GM08714 (cell line): ENCODE data around the gene OR52H1.
"Not testable (repeated sequence)": the region's sequence is repeated elsewhere in the genome, so short reads cannot be mapped to it uniquely, and the experiment has no call there.

Source experiments
- H3K4me3 ChIP-seq: fragments of 200-500 bp; sonication (Bioruptor generic); 2 replicates; pipeline ENCODE4 v1.5.1; 2014; ENCODE audit warnings: mild to moderate bottlenecking, low read length, inconsistent platforms
- ZNF274 ChIP-seq: IDR thresholded peaks from 2 replicates; pipeline ENCODE4 v1.6.1; 2012; ENCODE audit warnings: mild to moderate bottlenecking, low read depth, low read length

Gene OR52H1

DNA sequence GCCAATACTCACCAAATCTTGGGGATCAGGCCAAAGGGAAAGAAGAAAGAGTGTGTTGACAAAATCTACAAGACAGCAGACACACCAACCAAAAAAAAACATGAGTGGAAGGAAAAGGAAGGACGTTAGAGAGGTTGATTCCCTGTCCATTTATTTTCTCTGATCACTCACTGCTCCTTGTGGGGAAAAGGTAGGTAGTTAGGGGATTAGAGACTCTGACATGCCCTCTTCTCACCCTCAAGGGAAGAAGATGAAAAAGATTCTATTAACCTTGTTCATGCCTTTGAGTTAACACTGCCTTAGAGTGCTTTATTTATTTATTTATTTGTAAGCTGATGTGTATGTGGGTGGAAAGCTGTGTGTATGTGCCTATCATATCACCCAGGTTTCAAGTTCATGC, at the start of gene OR52H1:
Gene OR52H1, minus strand, starts transcription at position 101 of the 400 bp plus-strand sequence. CDS start 3,035 bp downstream, outside the sequence.
- no peak within 1 kb of the TSS for H3K4me3 ChIP-seq
- no peak for TF ChIP-seq ZNF274

DNA sequence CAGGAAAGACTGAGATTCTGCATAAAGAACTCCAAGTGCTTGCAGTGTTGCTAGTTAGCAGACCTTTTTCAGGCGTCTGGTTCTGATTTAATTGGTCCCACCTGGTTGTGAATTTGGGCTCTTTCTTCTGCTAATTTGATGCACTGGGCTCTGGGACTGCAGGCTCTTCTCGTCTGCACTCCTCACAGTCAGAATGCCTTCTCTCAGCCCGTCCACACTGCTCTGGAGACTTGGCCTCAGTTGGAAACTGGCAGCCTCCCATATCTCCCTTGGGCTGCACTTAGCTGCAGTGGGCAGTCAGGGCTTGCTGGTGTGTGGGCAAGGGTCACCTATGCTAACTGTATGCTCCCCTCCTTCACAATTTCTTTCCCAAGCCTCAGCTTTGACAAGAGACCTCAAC, 49.6 kb upstream of the OR52H1 start:
- TF ChIP-seq ZNF274 = no peak
- no peak overlapping the region for H3K4me3 ChIP-seq

DNA sequence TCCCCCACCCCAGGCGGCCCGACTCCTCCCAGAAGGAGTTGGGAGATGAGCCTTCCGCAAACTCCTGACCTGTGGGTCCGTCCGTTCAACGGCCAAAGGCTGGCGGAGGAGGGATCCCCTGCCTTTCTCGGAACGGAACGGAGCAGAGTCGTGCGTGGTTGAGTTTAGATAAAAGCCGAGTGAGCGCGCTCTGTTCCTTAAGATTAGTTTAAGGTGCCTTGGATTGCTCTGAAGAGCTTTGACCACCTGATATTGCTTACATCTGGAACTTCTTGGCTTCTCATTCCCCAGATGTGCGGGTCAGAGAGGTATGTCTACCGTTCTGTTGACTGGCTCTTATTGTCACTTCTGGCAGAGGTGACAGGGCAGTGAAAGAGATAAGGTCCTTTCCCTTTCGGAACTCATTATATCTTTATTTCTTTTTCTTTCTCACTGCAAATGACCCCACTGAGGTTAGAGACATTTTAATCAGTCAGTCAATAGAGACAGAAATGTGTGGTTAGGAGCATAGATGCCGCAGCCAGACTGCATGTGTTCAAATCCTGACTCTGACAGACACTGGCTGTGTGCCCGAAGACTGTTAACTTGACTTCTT, 48.4 kb upstream of the OR52H1 start, which contains the start of gene TRIM6:
Gene TRIM6, plus strand, starts transcription at position 31 of the 595 bp plus-strand sequence. Its CDS starts 261 bp downstream, at position 292.
- H3K4me3 ChIP-seq = peak within 1 kb of the TSS; percentile 72
- no peak for TF ChIP-seq ZNF274

DNA sequence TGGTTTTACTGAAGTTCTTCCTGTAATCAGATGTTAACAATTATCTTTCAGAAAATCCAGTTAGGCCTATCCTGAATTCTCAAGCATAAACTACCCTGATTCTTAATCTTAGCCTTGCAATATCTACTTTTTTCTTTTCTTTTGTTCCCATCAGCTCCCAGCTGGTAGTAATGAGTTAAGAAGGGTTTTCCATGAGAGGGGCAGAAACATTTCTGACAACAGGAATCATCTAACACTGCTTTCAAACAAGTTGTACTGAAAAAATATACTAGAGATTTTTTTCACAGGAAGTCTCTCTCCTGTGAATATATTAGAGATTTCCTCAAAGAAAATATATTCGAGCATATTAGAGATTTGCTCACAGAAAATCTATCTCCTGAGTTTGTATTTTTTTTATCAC, 44.8 kb upstream of the OR52H1 start:
- no peak for TF ChIP-seq ZNF274

DNA sequence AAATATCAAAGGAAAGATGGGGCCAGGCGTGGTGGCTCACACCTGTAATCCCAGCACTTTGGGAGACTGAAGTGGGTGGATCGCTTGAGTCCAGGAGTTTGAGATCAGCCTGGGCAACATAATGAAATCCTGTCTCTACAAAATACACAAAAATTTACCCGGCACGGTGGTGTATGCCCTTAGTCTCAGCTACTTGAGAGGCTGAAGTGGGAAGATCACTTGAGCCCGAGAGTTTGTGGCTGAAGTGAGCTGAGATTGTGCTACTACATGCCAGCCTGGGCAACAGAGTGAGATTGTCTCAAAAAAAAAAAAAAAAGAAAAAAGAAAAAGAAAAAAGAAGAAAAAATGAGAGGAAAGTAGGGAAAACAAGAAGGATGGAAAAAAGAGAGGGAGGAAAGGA, 44.3 kb upstream of the OR52H1 start:
- no peak overlapping the region for H3K4me3 ChIP-seq
- no peak for TF ChIP-seq ZNF274

More for the DNA sequence above, 44.8 kb upstream of the OR52H1 start:
- no peak overlapping the region for H3K4me3 ChIP-seq

DNA sequence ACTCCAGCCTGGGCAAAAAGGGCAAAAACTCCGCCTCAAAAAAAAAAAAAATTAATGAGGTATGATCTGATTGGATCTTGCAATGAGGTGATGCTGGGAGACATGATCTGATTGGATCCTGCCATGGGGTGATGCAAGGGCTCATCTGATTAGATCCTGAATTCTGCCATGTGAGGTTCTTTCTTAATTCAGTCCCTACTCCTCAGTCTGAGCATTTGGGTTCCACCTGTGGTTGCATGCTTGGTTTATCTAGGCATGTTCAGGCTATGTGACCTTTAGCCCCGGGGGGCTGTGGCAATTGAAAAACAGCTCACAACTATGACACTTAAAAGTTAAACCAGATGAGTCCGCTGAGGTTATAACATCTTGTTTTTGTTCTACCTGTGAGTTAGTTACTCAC, 43.3 kb upstream of the OR52H1 start:
- no peak overlapping the region for H3K4me3 ChIP-seq
- no peak for TF ChIP-seq ZNF274

DNA sequence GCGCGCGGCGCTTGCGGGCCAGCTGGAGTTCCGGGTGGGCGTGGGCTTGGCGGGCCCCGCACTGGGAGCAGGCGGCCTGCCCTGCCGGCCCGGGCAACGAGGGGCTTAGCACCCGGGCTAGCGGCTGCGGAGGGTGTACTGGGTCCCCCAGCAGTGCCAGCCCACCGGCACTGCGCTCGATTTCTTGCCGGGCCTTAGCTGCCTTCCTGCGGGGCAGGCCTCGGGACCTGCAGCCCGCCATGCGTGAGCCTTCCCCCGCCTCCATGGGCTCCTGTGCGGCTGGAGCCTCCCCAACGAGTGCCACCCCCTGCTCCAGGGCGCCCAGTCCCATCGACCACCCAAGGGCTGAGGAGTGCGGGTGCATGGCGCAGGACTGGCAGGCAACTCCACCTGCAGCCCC, 41.6 kb upstream of the OR52H1 start:
- H3K4me3 ChIP-seq = not testable (repeated sequence)

DNA sequence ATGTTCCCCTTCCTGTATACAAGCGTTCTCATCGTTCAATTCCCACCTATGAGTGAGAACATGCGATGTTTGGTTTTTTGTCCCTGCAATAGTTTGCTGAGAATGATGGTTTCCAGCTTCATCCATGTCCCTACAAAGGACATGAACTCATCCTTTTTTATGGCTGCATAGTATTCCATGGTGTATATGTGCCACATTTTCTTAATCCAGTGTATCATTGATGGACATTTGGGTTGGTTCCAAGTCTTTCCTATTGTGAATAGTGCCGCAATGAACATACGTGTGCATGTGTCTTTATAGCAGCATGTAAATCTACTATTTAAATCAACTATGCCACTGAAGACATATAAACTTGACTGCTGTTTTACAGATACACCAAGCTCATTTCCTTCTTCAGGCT, 36.1 kb upstream of the OR52H1 start:
- H3K4me3 ChIP-seq = not testable (repeated sequence)

DNA sequence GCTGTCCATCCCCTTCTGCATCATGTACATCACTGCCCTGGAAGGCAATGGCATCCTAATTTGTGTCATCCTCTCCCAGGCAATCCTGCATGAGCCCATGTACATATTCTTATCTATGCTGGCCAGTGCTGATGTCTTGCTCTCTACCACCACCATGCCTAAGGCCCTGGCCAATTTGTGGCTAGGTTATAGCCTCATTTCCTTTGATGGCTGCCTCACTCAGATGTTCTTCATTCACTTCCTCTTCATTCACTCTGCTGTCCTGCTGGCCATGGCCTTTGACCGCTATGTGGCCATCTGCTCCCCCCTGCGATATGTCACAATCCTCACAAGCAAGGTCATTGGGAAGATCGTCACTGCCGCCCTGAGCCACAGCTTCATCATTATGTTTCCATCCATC, 32.7 kb upstream of the OR52H1 start:
- TF ChIP-seq ZNF274 = no peak

DNA sequence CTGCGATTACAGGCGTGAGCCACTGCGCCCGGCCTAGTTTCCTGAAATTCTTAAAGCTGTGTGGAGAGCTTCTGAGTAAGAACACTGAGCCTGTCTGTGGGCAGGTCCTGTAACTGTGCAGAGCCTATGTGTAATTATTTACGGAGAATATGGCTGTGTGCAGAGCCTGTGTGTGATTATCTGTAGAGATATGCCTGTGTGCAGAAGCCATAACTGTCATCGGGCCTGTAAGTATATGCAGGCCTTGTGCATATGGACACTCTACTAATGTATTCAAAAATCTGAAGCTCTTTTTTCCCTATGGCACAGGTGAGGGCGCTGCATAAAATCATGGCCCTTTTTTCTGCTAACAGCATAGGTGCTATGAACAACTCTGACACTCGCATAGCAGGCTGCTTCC, 32.2 kb upstream of the OR52H1 start, which contains the start of gene OR52B6:
Gene OR52B6, plus strand, starts transcription at position 301 of the 400 bp plus-strand sequence. Its CDS starts 0 bp downstream, at position 301.
- TF ChIP-seq ZNF274 = no peak
- H3K4me3 ChIP-seq = no peak within 1 kb of the TSS

More for the DNA sequence above, 32.7 kb upstream of the OR52H1 start:
- no peak overlapping the region for H3K4me3 ChIP-seq

DNA sequence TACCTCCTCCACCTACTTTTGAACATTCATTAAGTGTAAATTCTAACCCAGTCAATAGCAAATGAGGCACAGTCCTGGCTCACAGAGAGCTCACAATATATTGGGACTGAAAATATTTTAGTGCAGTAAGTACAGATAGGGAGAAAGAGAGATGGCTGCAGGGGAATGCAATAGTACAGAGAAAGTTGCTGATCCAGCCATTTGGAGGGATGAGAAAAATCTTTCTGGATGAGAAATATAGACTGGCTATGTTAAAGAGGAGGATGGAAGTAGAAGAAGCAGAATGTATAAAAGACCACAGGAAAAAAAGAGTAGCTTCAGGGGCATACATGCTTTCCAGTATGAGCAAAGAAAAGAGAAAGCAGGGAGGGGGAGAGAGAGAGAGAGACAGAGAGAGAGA, 28.8 kb upstream of the OR52H1 start:
- H3K4me3 ChIP-seq = no peak overlapping the region
- TF ChIP-seq ZNF274 = no peak

DNA sequence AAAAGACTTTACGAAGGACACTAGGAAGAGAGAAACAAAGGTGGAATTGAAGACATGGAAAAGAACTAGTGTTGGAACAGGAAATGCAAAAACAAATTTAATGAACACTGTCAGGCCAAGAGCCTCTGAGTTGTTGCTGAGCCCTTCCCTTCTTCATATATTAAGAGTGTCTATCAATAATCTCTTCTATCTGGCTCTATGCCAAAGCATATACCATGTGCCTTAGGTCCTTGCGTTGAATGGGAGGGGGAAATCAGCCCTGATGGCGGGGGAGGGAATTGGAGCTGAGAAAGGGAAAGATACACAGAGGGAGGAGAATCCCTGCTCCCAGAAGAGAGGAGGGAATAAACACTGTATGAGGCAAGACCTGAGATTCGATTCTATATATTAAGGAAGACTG, 26.8 kb upstream of the OR52H1 start:
- no peak for TF ChIP-seq ZNF274
- H3K4me3 ChIP-seq = no peak overlapping the region

DNA sequence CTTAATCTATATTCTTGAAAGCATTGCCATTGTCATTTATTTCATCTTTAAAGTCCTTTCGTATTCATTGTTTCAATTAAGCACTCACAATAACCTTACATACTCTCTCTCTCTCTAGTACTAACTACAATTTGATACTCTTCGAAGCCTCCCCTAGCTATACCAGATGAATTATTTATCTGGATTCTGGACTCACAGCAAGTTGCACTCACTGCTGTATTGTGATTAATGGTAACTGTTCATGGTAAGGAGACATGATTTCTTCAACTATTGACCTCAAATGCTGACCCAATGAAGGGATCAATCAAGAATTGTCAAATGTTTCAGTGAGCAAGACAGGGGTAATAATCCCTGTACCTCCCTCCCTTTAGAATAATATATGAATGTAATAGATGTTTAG, 26.3 kb upstream of the OR52H1 start:
- no peak for TF ChIP-seq ZNF274
- H3K4me3 ChIP-seq = no peak overlapping the region

DNA sequence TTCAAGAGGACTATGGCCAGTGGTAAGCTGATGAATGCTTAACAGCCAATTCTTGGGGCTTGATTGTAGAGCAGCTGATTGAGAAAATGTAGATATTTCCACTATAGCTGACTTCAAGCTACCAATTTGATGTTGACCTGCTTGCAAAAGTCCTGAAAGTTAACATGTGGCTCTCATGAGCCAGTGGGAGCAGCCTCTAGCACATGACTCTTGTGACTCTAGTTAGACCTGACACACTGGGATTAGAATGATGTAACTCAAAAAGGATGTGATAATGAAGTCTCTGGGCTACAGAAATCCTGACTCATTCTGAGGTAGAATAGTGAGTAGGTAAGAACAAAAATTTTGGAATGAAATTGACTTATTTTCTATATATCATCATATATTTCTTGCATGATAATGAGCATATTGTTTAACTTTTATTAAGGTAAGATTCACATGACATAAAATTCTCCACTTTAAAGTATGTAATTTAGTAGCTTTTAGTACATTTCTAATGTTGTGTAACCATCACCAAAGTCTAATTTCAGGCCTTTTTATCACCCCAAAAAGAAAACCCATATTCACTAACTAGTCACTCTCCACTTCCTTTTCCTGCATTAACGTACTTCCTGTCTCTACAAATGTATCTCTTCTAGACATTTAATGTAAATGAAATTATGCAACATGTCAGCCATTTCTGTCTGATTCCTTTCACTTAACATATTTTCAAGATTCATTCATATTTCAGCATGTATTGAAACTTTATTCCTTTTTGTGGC, 16.1 kb upstream of the OR52H1 start:
- no peak for TF ChIP-seq ZNF274

DNA sequence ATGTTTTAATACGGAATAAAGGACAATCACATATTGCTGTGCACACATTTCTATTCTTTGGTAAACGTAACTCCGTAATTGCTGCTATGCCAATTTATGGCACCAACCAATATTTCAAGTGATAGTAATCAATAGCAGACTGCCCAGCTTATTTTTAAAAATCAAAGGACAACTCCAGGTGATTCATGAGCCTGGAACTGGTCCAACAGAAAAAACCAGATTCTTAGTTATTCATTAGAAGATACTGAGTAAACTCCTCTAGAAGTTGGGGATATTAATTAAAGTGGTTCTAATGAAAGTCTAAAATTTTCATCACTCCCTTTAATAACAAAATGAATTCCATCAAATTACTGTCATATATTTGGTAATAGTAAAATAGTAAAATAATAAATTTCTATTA, 9.4 kb upstream of the OR52H1 start:
- TF ChIP-seq ZNF274 = no peak
- H3K4me3 ChIP-seq = no peak overlapping the region

More for the DNA sequence above, 16.1 kb upstream of the OR52H1 start:
- no peak overlapping the region for H3K4me3 ChIP-seq
